ENCODE measurements around the gene KLK14. TPM values are rescaled to one million over a fixed set of nuclear protein-coding genes. Genes with fewer than 3 reads are reported as not detected.

The KLK14 gene
- total RNA-seq, 2 donors from 2014 or later, result 0.35 TPM; not detected in 1

Other genes with a start within 250 kb of the KLK14 start
- gene KLK15, start 249.3 kb downstream of the KLK14 start, total RNA-seq, result not detected
- not detected for gene KLK3, start 228.0 kb downstream of the KLK14 start, total RNA-seq
- gene KLK2, start 209.4 kb downstream of the KLK14 start, total RNA-seq, result not detected
- gene KLK4, start 171.5 kb downstream of the KLK14 start, total RNA-seq, result not detected
- 1 to 10 TPM; 2.6 to 3.1 TPM for gene KLK5, start 129.8 kb downstream of the KLK14 start, total RNA-seq
- gene KLK6, start 113.3 kb downstream of the KLK14 start, total RNA-seq, result not detected
- gene KLK7, start 99.0 kb downstream of the KLK14 start, total RNA-seq, result 1 to 10 TPM; 1.5 to 1.6 TPM
- gene KLK8, start 81.3 kb downstream of the KLK14 start, total RNA-seq, result 1 to 10 TPM in 1 of 2 donors, not detected in 1; 2.9 TPM
- gene KLK10, start 63.2 kb downstream of the KLK14 start, total RNA-seq, result 1 to 10 TPM in 1 of 2 donors, not detected in 1; 4.5 TPM
- 10 to 100 TPM; 12.5 to 24.4 TPM for gene KLK11, start 56.3 kb downstream of the KLK14 start, total RNA-seq
- not detected for gene KLK12, start 47.9 kb downstream of the KLK14 start, total RNA-seq
- not detected for gene KLK13, start 17.8 kb downstream of the KLK14 start, total RNA-seq
- 1 to 10 TPM; 4.8 to 7.7 TPM for gene CTU1, start 25.5 kb upstream of the KLK14 start, total RNA-seq
- gene SIGLEC9, start 42.0 kb upstream of the KLK14 start, total RNA-seq, result 1 to 10 TPM; 1.5 to 7.4 TPM
- gene SIGLEC7, start 59.4 kb upstream of the KLK14 start, total RNA-seq, result 1 to 10 TPM in 1 of 2 donors, under 1 TPM in 1; 0.26 to 1.7 TPM
- gene CD33, start 142.2 kb upstream of the KLK14 start, total RNA-seq, result 1 to 10 TPM; 2.3 to 4.2 TPM
- not detected for gene SIGLECL1, start 168.2 kb upstream of the KLK14 start, total RNA-seq
- gene IGLON5, start 228.8 kb upstream of the KLK14 start, total RNA-seq, result under 1 TPM in 1 of 2 donors, not detected in 1; 0.31 TPM